Osteocyte (in vitro differentiated cells): ENCODE results near the gene CD48. TPM values are rescaled to one million over a fixed set of nuclear protein-coding genes. Genes with fewer than 3 reads are reported as not detected.

Experiments used
- DNase-seq: peaks from one replicate; pipeline ENCODE4 v3.0.0; 2021; ENCODE audit warnings: mixed read lengths; ENCODE audit not compliant: unreplicated experiment; ENCODE audit errors: extremely low spot score
- H3K27ac Mint-ChIP-seq: one replicate; pipeline ENCODE4 v1.8.0; 2021; ENCODE audit warnings: mild to moderate bottlenecking, mixed read lengths; ENCODE audit not compliant: unreplicated experiment
- H3K27me3 Mint-ChIP-seq: one replicate; pipeline ENCODE4 v1.8.0; 2021; ENCODE audit warnings: mixed read lengths; ENCODE audit not compliant: unreplicated experiment
- H3K36me3 Mint-ChIP-seq: one replicate; pipeline ENCODE4 v1.8.0; 2021; ENCODE audit warnings: mixed read lengths; ENCODE audit not compliant: unreplicated experiment
- H3K4me1 Mint-ChIP-seq: one replicate; pipeline ENCODE4 v1.8.0; 2021; ENCODE audit warnings: mixed read lengths; ENCODE audit not compliant: unreplicated experiment
- H3K4me3 Mint-ChIP-seq: one replicate; pipeline ENCODE4 v1.8.0; 2021; ENCODE audit warnings: mild to moderate bottlenecking, moderate library complexity, mixed read lengths; ENCODE audit not compliant: unreplicated experiment
- H3K9me3 Mint-ChIP-seq: one replicate; pipeline ENCODE4 v1.8.0; 2021; ENCODE audit warnings: mixed read lengths; ENCODE audit not compliant: unreplicated experiment
- total RNA-seq: library from RNA; stranded (reverse); gene quantifications from 2 replicates; pipeline ENCODE4 v1.2.1, GENCODE V29; 2021
- TF ChIP-seq, protein P1 (sequence below): fragments of 200-600 bp; sonication (generic); IDR thresholded peaks from 2 replicates; pipeline ENCODE4 v1.5.0; 2021; ENCODE audit warnings: antibody characterized with exemption, mild to moderate bottlenecking, moderate library complexity

CD48 gene
- total RNA-seq, 1 donor from 2014 or later: not detected

DNA sequence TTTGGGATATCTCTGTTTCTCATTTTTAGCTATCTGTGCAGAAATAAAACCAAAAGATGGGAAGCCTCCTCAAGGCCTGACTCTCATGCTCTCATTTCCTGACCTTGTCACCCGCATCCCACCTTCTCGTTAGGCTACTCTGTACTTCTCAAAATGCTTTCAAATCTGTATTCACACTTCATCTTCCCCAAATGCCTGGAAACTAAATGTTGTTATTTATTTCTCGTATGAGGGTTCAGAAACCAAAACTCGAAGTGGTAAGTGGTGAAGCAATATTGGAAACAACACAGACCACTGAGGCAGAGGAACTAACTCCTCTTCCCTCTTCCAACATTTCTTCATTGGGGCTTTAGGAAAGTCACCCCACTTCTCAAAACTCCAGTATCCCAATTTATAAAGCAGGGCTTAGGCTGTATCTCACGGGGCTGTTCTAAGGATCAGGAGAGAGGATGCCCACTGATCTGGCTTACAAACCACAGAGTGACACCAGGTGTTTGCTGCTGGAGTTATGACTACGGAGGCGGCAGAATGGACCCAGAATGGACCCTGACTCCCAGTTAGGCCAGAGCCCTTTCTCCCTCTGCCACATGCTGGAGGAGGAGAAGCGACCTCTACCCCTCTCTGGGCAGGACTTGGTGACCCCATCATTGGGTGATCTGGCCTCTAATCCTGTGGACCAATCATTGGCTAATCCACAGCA is 31.0 kb upstream of the CD48 start:
- TF ChIP-seq, protein P1, sequence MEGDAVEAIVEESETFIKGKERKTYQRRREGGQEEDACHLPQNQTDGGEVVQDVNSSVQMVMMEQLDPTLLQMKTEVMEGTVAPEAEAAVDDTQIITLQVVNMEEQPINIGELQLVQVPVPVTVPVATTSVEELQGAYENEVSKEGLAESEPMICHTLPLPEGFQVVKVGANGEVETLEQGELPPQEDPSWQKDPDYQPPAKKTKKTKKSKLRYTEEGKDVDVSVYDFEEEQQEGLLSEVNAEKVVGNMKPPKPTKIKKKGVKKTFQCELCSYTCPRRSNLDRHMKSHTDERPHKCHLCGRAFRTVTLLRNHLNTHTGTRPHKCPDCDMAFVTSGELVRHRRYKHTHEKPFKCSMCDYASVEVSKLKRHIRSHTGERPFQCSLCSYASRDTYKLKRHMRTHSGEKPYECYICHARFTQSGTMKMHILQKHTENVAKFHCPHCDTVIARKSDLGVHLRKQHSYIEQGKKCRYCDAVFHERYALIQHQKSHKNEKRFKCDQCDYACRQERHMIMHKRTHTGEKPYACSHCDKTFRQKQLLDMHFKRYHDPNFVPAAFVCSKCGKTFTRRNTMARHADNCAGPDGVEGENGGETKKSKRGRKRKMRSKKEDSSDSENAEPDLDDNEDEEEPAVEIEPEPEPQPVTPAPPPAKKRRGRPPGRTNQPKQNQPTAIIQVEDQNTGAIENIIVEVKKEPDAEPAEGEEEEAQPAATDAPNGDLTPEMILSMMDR: no peak
- Mint-ChIP-seq H3K4me3 (no peak overlapping the region), H3K36me3 (no peaks in the 10 kb centered on the region), H3K27ac (no peak overlapping the region), H3K27me3 (no peaks in the 10 kb centered on the region), H3K4me1 (no peaks in the 10 kb centered on the region), H3K9me3 (no peaks in the 10 kb centered on the region)
- no peak for DNase-seq

DNA sequence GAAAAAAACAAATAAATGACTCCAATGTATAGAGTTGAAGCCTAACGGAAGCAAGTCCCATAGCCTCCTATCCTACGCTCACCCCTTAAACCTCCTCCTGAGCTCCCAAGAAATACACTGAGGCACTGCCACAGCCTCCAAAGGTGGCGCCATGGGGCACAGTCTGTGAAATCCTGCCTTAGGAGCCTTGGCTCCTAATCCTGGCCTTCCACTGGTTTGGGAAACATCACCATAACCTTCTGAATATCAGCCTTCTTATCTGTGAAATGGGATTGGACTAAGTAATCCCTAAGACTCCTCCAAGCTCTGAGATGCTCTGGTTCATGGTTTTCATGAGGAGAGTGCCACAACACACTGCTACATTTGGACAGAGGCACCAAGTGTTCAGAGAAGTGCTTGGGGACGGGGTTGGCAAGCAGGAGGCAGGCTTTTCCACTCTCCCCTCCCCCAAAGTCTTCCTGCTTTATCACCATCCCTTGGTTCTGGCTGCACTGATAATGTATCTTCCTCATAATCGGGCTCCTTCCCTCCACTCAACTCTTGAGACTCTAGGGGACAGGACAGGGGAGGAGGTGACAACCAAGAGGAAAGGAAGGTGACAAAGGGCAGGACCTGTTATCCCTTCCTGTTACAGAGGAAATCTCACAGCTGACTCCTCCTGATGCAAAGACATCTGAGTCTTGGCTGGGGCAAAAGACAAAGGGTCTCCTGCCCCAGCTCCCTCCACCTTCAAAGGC is 30.2 kb upstream of the CD48 start:
- Mint-ChIP-seq H3K9me3 (no peaks in the 10 kb centered on the region), H3K27ac (no peak overlapping the region), H3K4me3 (no peak overlapping the region), H3K36me3 (no peaks in the 10 kb centered on the region), H3K27me3 (no peaks in the 10 kb centered on the region), H3K4me1 (no peaks in the 10 kb centered on the region)
- no peak for DNase-seq
- TF ChIP-seq, protein P1: no peak

GRCh38 chr1:160741092-160741501 is 29.5 kb upstream of the CD48 start:
- DNase-seq: no peak
- no peaks in the 10 kb centered on the region for H3K36me3 Mint-ChIP-seq
- no peaks in the 10 kb centered on the region for H3K9me3 Mint-ChIP-seq
- no peak overlapping the region for H3K27ac Mint-ChIP-seq
- TF ChIP-seq, protein P1: no peak
- no peaks in the 10 kb centered on the region for H3K27me3 Mint-ChIP-seq
- no peaks in the 10 kb centered on the region for H3K4me1 Mint-ChIP-seq
- H3K4me3 Mint-ChIP-seq: no peak overlapping the region

- no peaks in the 10 kb centered on the region for H3K36me3 Mint-ChIP-seq
- DNase-seq: no peak
- no peaks in the 10 kb centered on the region for H3K4me1 Mint-ChIP-seq
- TF ChIP-seq, protein P1: no peak
- H3K9me3 Mint-ChIP-seq: no peaks in the 10 kb centered on the region
- H3K4me3 Mint-ChIP-seq: no peak overlapping the region
- H3K27me3 Mint-ChIP-seq: no peaks in the 10 kb centered on the region
- no peak overlapping the region for H3K27ac Mint-ChIP-seq
These were observed 28.6 kb upstream of the CD48 start for GRCh38 chr1:160740133-160740688.

- H3K4me3 Mint-ChIP-seq: no peak within 1 kb of the TSS
- no peaks in the 10 kb centered on the region for H3K9me3 Mint-ChIP-seq
- no peak within 1 kb of the TSS for H3K27ac Mint-ChIP-seq
- no peaks in the 10 kb centered on the region for H3K27me3 Mint-ChIP-seq
- TF ChIP-seq, protein P1: no peak
- no peaks in the 10 kb centered on the region for H3K4me1 Mint-ChIP-seq
- no peak for DNase-seq
- H3K36me3 Mint-ChIP-seq: no peaks in the 10 kb centered on the region
These were observed 27.5 kb upstream of the CD48 start, which contains the start of gene SLAMF7 for GRCh38 chr1:160739098-160739511. Gene SLAMF7 (plus strand): TSS chr1:160739247. CDS start chr1:160739302, 55 bp downstream.
